PC-3 (cell line): ENCODE data around the gene CENPF. TPM values are rescaled to one million over a fixed set of nuclear protein-coding genes. Genes with fewer than 3 reads are reported as not detected.
A peak's percentile ranks its signal among the peaks of the same experiment; 100 is the strongest.

Source experiments
- ATAC-seq: fragments of 200-7000 bp; cut with Tn5 transposase; 2 replicates; pipeline ENCODE4 v1.9.1; 2020; ENCODE audit warnings: mild to moderate bottlenecking, moderate library complexity
- BruUV-seq: library from RNA; stranded (reverse); fragments of 400-500 nt; replicated peaks from 2 replicates; lab custom pipeline; 2021; lab: Mats Ljungman, UMichigan
- CTCF ChIA-PET: fragments of 300-600 bp; sonication (Branson Sonifier 250); formaldehyde crosslinking; loops from one replicate; lab custom pipeline; 2022; ENCODE audit warnings: antibody characterized with exemption; lab: Charles Lee
- POLR2A ChIA-PET: fragments of 300-600 bp; sonication (Branson Sonifier 250); formaldehyde crosslinking; loops from one replicate; lab custom pipeline; 2022; ENCODE audit warnings: antibody characterized with exemption; ENCODE audit not compliant: unreplicated experiment; lab: Charles Lee
- DNase-seq: peaks from one replicate; pipeline ENCODE4 v3.0.0-alpha.2; 2015
- H2AFZ ChIP-seq: fragments of 300-600 bp; sonication (generic); 2 replicates; pipeline ENCODE4 v1.6.0; 2016; ENCODE audit warnings: antibody characterized with exemption, low read length
- H3F3A ChIP-seq: fragments of 300-600 bp; sonication (generic); one replicate; pipeline ENCODE4 v1.6.0; 2017; ENCODE audit warnings: antibody characterized with exemption, low read length, control low read depth, mild to moderate bottlenecking; ENCODE audit not compliant: unreplicated experiment
- H3K27ac ChIP-seq: fragments of 300-600 bp; sonication (generic); 2 replicates; pipeline ENCODE4 v1.5.1; 2016; ENCODE audit warnings: mild to moderate bottlenecking, low read length
- H3K27me3 ChIP-seq: fragments of 300-600 bp; sonication (generic); 2 replicates; pipeline ENCODE4 v1.6.1; 2016; ENCODE audit warnings: low read length, mixed read lengths
- H3K36me3 ChIP-seq: fragments of 300-600 bp; sonication (generic); 2 replicates; pipeline ENCODE4 v1.6.1; 2016; ENCODE audit warnings: low read depth, mixed run types, low read length, mixed read lengths
- H3K4me1 ChIP-seq: fragments of 300-600 bp; sonication (generic); 2 replicates; pipeline ENCODE4 v1.5.1; 2016; ENCODE audit warnings: low read length; ENCODE audit not compliant: insufficient read depth
- H3K4me2 ChIP-seq: fragments of 300-600 bp; sonication (generic); 2 replicates; pipeline ENCODE4 v1.6.0; 2016; ENCODE audit warnings: low read length
- H3K4me3 ChIP-seq: fragments of 300-600 bp; sonication (generic); 2 replicates; pipeline ENCODE4 v1.5.1; 2016; ENCODE audit warnings: mild to moderate bottlenecking, low read length, mixed read lengths
- H3K79me2 ChIP-seq: fragments of 300-600 bp; sonication (generic); 2 replicates; pipeline ENCODE4 v1.6.1; 2017; ENCODE audit warnings: low read length, mixed read lengths
- H3K9ac ChIP-seq: fragments of 300-600 bp; sonication (generic); 2 replicates; pipeline ENCODE4 v1.6.0; 2016; ENCODE audit warnings: mild to moderate bottlenecking, low read length
- H3K9me2 ChIP-seq: fragments of 300-600 bp; sonication (generic); replicated peaks from 2 replicates; pipeline ENCODE4 v1.6.1; 2016; ENCODE audit warnings: mixed run types, low read length, mixed read lengths
- H3K9me3 ChIP-seq: fragments of 300-600 bp; sonication (generic); 2 replicates; pipeline ENCODE4 v1.6.1; 2016; ENCODE audit warnings: low read length, mixed read lengths
- H4K20me1 ChIP-seq: fragments of 300-600 bp; sonication (generic); 2 replicates; pipeline ENCODE4 v1.6.1; 2016; ENCODE audit warnings: low read length, mixed read lengths
- EZH2 ChIP-seq: fragments of 300-600 bp; sonication (generic); IDR thresholded peaks from one replicate; pipeline ENCODE4 v1.6.1; 2017; ENCODE audit warnings: antibody characterized with exemption, mild to moderate bottlenecking, low read length; ENCODE audit not compliant: unreplicated experiment
- EZH2phosphoT487 ChIP-seq: fragments of 300-600 bp; sonication (generic); IDR thresholded peaks from 2 replicates; pipeline ENCODE4 v1.6.1; 2018; ENCODE audit warnings: mild to moderate bottlenecking, antibody characterized with exemption, low read length, borderline replicate concordance
- intact Hi-C: fragments of 100-400 bp; cut with micrococcal nuclease; formaldehyde crosslinking; loops from 2 replicates; pipeline ENCODE4 v1.9.0; 2023
- total RNA-seq: library from RNA; depleted of rRNA; stranded (reverse); fragments of >200 nt; gene quantifications from 2 replicates; pipeline ENCODE4 v1.2.3, GENCODE V29; 2014
- TF ChIP-seq, protein P1 (sequence below): fragments of 300-600 bp; sonication (generic); conservative IDR thresholded peaks from 2 replicates; pipeline ENCODE4 v1.5.1; 2017; ENCODE audit warnings: antibody characterized with exemption, low read depth, mild to moderate bottlenecking, low read length

Gene CENPF
- total RNA-seq, 1 experiment from 2014 or later = 92.6 TPM

DNA sequence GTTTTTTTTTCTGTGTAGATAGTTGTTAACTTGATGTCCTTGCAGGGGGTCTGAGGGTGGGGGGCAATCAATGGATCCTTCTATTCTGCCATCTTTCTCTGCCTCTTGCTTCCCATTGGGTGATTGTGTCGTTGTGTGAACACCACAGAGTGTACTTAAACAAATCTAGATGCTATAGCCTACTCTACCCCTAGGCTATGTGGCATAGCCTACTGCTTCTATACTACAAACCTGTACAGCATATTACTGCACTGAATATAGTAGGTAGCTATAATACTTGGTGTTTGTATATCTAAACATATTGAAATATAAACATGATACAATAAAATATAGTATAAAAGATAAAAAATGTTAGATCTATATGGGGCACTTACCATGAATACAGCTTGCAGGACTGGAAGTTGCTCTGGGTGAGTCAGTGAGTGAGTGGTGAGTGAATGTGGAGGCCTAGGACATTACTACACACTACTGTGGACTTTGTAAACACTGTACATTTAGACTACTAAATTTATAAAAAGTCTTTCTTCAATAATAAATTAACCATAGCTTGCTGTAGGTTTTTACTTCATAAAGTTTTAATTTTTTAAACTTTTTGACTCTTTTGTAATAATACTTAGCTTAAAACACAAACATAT is 105.4 kb downstream of the CENPF start:
- 0 out of 2 replicates have a peak overlapping the region, but pooled peaks have one; percentile 23 for H3K27ac ChIP-seq
- ChIA-PET POLR2A (no interaction called here), CTCF (no interaction called here)
- no peak overlapping the region for H3K4me3 ChIP-seq
- no peak for TF ChIP-seq EZH2phosphoT487
- TF ChIP-seq, protein P1, sequence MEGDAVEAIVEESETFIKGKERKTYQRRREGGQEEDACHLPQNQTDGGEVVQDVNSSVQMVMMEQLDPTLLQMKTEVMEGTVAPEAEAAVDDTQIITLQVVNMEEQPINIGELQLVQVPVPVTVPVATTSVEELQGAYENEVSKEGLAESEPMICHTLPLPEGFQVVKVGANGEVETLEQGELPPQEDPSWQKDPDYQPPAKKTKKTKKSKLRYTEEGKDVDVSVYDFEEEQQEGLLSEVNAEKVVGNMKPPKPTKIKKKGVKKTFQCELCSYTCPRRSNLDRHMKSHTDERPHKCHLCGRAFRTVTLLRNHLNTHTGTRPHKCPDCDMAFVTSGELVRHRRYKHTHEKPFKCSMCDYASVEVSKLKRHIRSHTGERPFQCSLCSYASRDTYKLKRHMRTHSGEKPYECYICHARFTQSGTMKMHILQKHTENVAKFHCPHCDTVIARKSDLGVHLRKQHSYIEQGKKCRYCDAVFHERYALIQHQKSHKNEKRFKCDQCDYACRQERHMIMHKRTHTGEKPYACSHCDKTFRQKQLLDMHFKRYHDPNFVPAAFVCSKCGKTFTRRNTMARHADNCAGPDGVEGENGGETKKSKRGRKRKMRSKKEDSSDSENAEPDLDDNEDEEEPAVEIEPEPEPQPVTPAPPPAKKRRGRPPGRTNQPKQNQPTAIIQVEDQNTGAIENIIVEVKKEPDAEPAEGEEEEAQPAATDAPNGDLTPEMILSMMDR = no peak
- no peak for TF ChIP-seq EZH2
- ATAC-seq = peak; percentile 83
- H2AFZ ChIP-seq = no peak overlapping the region
- H3K9me2 ChIP-seq = no peaks in the 10 kb centered on the region
- BruUV-seq = no TSS peak
- DNase-seq = peak; percentile 58
- H3K27me3 ChIP-seq = no peaks in the 10 kb centered on the region
- H3F3A ChIP-seq = no peaks in the 10 kb centered on the region
- no peaks in the 10 kb centered on the region for H3K36me3 ChIP-seq
- no peak overlapping the region for H3K9ac ChIP-seq
- peaks cover 9% of the 10 kb centered on the region for H3K4me1 ChIP-seq
- intact Hi-C loops = no loop called here
- H3K9me3 ChIP-seq = no peaks in the 10 kb centered on the region
- H3K79me2 ChIP-seq = no peaks in the 10 kb centered on the region
- H4K20me1 ChIP-seq = no peaks in the 10 kb centered on the region
- no peak overlapping the region for H3K4me2 ChIP-seq

DNA sequence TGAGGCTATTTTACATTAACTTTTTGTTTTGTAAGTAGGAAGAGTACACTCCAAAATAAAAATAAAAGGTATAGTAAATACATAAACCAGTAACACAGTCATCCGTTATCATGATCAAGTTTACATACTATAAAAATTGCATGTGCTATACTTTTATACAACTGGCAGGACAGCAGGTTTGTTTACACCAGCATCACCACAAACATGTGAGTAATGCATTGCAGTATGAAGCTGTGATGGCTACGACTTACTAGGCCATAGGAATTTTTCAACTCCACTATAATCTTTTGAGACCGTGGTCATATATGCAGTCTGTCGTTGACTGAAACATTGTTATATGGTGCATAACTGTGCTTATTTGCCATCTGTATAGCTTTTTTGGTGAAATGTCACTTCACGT is 106.2 kb downstream of the CENPF start:
- no peaks in the 10 kb centered on the region for H3K79me2 ChIP-seq
- H3K27ac ChIP-seq = 0 out of 2 replicates have a peak overlapping the region, but pooled peaks have one; percentile 23
- CTCF ChIA-PET = no interaction called here
- H4K20me1 ChIP-seq = no peaks in the 10 kb centered on the region
- ATAC-seq (peak; percentile 78), DNase-seq (peak; percentile 56)
- POLR2A ChIA-PET = no interaction called here
- no peaks in the 10 kb centered on the region for H3K27me3 ChIP-seq
- intact Hi-C loops = no loop called here
- H3K4me2 ChIP-seq = no peak overlapping the region
- peaks cover 9% of the 10 kb centered on the region for H3K4me1 ChIP-seq
- H2AFZ ChIP-seq = no peak overlapping the region
- no TSS peak for BruUV-seq
- no peaks in the 10 kb centered on the region for H3K36me3 ChIP-seq
- no peaks in the 10 kb centered on the region for H3F3A ChIP-seq
- no peak overlapping the region for H3K9ac ChIP-seq
- no peak overlapping the region for H3K4me3 ChIP-seq
- H3K9me3 ChIP-seq = no peaks in the 10 kb centered on the region
- H3K9me2 ChIP-seq = no peaks in the 10 kb centered on the region
- TF ChIP-seq, protein P1 = no peak
- TF ChIP-seq EZH2 (no peak), EZH2phosphoT487 (no peak)

DNA sequence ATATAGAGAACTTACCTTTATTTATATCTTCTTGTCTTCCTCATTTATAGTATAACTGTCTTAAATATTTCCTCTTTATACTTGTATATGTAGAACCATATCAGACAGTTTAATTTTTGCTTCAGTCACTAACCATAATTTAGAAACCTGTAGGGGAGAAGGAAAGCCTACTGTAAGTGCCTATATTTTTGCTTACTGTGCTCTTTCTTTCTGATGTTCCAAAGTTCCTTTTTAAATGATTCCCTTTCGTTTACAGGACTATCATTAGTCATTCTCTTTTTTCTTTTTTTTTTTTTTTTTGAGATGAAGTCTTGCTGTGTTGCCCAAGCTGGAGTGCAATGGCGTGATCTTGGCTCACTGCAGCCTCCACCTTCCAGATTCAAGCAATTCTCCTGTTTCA is 109.7 kb downstream of the CENPF start:
- BruUV-seq = no TSS peak
- Histone ChIP-seq H3F3A (no peaks in the 10 kb centered on the region), H4K20me1 (no peaks in the 10 kb centered on the region), H3K79me2 (no peaks in the 10 kb centered on the region), H3K4me1 (peaks cover 18% of the 10 kb centered on the region), H2AFZ (no peak overlapping the region), H3K27me3 (no peaks in the 10 kb centered on the region), H3K4me2 (no peak overlapping the region), H3K9me2 (no peaks in the 10 kb centered on the region), H3K36me3 (no peaks in the 10 kb centered on the region), H3K27ac (no peak overlapping the region), H3K4me3 (no peak overlapping the region), H3K9me3 (no peaks in the 10 kb centered on the region), H3K9ac (no peak overlapping the region)
- DNase-seq = no peak
- intact Hi-C loops = no loop called here
- no peak for TF ChIP-seq EZH2phosphoT487
- TF ChIP-seq, protein P1 = no peak
- TF ChIP-seq EZH2 = no peak
- ChIA-PET CTCF (no interaction called here), POLR2A (no interaction called here)
- no peak for ATAC-seq
